Omental fat pad (tissue), 4 donors: ENCODE data around the gene MAML3. TPM values are rescaled to one million over a fixed set of nuclear protein-coding genes. Genes with fewer than 3 reads are reported as not detected.

Experiments used
- ATAC-seq: fragments of 150-250 bp; one replicate; pipeline ENCODE4 v1.9.1; 2016; ENCODE audit warnings: mild to moderate bottlenecking, moderate library complexity; ENCODE audit not compliant: low FRiP score
- DNase-seq: peaks from one replicate; pipeline ENCODE4 v3.0.0-alpha.2; 2019; ENCODE audit warnings: low spot score
- total RNA-seq, 4 donors: library from RNA; depleted of rRNA; stranded (reverse); fragments of >200 nt; gene quantifications; one replicate each; pipeline ENCODE4 v1.1.0, GENCODE V29; 2016
- TF ChIP-seq, protein P1 (sequence below), 3 donors: fragments of 450-650 bp; IDR thresholded peaks; one replicate each; pipeline ENCODE4 v1.5.1; 2016 to 2017; ENCODE audit warnings: antibody characterized with exemption in 3 of 3, mild to moderate bottlenecking in 3 of 3, moderate library complexity in 2 of 3

The MAML3 gene
- total RNA-seq, 4 donors from 2014 or later: 4.8 to 12.8 (median 11.7) TPM

DNA sequence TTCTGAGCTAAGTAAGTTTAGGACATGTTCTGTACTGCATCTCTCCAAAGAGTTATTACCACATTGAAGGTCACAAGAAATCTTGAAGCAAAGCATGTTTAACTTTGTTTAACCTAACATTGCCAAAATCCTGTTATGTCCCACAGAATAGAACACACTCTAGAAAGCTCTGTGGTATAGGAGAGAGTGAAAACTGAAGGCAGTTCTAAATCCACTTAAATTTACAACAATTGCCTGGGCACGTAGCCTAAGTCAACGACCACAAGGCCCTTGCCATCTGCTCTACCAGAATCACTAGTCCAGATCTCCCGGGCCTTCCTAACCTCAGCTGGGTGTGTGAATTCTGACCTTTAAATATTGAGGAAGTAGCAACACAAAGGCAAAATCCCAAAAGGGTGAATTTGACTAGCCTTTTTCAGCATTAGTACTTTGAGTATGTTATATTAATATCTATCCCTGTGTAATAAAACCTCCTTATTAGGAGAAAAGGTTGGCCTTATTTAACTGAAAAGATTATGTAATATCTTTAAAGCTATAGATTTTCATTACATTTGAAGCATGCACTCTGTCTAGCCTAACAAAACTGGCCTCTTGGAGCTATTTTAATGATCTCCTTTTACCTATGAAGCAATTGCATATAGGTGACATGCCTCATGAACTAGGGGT, 4.5 kb upstream of the MAML3 start:
- no peak for ATAC-seq
- DNase-seq: no peak
- TF ChIP-seq, protein P1, sequence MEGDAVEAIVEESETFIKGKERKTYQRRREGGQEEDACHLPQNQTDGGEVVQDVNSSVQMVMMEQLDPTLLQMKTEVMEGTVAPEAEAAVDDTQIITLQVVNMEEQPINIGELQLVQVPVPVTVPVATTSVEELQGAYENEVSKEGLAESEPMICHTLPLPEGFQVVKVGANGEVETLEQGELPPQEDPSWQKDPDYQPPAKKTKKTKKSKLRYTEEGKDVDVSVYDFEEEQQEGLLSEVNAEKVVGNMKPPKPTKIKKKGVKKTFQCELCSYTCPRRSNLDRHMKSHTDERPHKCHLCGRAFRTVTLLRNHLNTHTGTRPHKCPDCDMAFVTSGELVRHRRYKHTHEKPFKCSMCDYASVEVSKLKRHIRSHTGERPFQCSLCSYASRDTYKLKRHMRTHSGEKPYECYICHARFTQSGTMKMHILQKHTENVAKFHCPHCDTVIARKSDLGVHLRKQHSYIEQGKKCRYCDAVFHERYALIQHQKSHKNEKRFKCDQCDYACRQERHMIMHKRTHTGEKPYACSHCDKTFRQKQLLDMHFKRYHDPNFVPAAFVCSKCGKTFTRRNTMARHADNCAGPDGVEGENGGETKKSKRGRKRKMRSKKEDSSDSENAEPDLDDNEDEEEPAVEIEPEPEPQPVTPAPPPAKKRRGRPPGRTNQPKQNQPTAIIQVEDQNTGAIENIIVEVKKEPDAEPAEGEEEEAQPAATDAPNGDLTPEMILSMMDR (IDR thresholded peaks at IDR 0.05): no peak

DNA sequence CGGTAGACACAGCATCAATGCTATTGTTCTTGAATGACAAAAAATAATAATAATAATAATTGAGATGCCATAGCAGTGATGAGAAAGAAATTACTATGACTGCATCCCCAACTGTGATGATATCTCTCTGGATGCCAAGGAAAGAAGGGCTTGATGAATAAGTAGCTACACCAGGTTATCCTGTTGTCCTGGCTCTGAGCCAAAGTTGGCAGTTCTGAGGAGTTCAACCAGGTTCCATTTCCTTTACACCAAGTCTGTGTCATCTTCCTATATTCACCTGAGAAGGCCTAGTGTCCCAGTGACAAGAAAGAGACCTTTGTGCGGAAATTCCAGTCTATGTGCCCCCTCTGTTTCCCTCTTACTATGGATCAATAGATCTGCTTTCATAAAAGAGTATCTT, 3.4 kb upstream of the MAML3 start:
- TF ChIP-seq, protein P1 (IDR thresholded peaks at IDR 0.05): no peak
- no peak for DNase-seq
- no peak for ATAC-seq

DNA sequence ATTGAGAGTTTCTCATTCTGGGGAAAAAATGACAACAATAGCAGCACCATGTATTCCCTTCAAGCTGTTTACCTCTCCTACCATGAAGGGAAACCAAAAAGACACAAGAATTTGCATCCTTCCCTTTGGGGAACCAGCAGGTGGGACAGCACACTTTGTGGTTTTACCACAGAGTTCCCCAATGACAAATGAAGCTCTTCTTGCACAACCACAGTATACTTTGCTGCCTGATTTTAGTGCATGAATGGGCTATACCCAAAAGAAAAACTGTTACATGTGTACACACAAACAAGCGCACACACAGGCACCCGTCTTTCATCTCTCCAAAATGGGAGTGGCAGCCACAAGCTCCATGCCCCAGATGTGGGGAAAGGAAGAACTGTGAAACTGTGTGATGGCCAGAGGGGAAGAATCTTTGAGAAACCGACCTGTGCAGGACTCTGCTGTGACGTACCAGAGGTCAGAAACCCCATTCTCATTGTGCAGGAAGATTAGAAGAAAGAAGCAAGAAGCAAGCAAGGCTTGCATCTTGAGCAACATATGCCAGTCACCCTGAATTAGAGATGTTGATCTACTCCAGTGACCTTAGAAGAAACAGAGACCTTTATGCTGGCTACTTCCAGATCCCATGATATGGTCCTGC, 2.7 kb upstream of the MAML3 start:
- TF ChIP-seq, protein P1 (IDR thresholded peaks at IDR 0.05): no peak
- no peak for ATAC-seq
- no peak for DNase-seq

DNA sequence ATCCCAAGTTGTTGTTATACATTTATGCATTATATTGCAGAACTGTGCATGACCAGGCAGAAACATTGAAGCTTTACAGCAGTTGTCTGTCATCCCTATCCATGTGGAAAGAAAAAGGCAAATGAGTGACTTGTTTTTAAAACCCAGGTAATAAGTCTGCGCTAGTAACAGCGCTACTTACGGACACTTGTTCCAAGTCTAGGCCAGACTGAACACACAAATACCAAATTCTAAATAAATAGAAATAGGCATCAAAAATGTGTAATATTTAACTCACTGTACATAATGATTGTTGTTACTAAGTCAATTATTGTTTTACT, 548 bp upstream of the MAML3 start:
- no peak for ATAC-seq
- TF ChIP-seq, protein P1 (IDR thresholded peaks at IDR 0.05): no peak
- no peak for DNase-seq

DNA sequence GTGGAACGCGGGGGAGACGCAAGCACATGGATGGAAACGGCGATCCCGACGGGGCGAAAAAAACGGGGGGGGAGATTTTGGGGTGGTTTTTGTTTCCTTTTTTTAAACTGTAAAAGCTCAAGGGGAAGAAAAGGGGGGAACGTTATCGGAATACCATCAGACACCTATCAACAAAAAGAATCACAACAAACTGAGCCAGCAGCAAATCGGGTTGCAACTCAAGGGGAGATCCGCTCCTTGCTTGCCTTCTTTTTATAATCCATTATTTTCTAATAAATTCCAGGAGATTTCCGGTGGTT, 616 bp downstream of the MAML3 start:
- DNase-seq (no peak), ATAC-seq (no peak)
- TF ChIP-seq, protein P1 (IDR thresholded peaks at IDR 0.05): no peak

DNA sequence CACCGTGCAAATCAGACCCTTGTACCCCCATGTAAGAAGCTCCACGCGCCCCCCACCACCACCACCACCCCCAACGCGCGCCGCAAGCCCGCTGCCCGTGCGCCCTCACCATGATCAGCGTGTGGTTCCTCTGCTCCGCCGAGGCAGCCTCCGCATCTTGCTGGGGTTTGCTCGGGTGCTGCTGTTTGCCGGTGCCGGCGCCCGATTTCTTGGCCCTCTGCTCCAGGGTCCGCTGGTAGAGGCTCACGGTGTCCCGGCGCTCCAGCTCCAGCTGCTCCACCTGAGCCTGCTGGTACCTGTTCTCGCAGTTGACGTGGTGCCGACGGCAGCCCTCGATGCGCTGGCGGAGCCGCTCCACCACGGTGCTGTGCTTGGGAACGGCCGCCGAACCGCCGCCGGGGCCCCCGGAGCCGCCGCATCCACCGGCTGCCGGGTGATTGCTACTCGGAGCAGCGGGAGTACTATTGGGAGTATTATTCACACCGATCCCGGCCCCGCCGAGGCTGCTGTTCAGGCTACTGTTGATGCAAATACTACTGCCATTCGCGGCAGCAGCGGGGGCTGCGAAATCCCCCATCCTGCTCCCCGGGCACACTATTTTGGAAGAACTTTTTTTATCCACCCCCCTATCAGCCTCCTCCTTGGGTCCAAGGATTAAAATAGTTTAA, 1.1 kb downstream of the MAML3 start:
- no peak for ATAC-seq
- TF ChIP-seq, protein P1 (IDR thresholded peaks at IDR 0.05): no peak
- peak; percentile 52 for DNase-seq
